Tibial nerve (tissue), 4 donors: ENCODE measurements around the gene NETO2. TPM values are rescaled to one million over a fixed set of nuclear protein-coding genes. Genes with fewer than 3 reads are reported as not detected.

Experiments used
- DNase-seq, 2 donors: peaks; one replicate each; pipeline ENCODE4 v3.0.0-alpha.2; 2019; ENCODE audit warnings: low spot score in 2 of 2
- H3K27ac ChIP-seq, 4 donors: fragments of 200-600 bp; sonication (generic) in 3 of 4; one replicate each; pipeline ENCODE4 v1.5.1; 2017 to 2019; ENCODE audit warnings: mild to moderate bottlenecking in 1 of 4
- H3K27me3 ChIP-seq, 2 donors: fragments of 200-600 bp; sonication (generic) in 1 of 2; one replicate each; pipeline versions ENCODE4 v1.5.1 to v1.6.0; 2017 to 2019
- H3K36me3 ChIP-seq, 3 donors: fragments of 200-600 bp; sonication (generic); one replicate each; pipeline ENCODE4 v1.5.1; 2018 to 2019
- H3K4me1 ChIP-seq, 4 donors: fragments of 200-600 bp; sonication (generic) in 3 of 4; one replicate each; pipeline ENCODE4 v1.5.1; 2017 to 2019
- H3K4me3 ChIP-seq, 4 donors: fragments of 200-600 bp; sonication (generic) in 3 of 4; one replicate each; pipeline ENCODE4 v1.5.1; 2017 to 2019; ENCODE audit warnings: mild to moderate bottlenecking in 1 of 4, moderate library complexity in 1 of 4
- H3K9me3 ChIP-seq, 4 donors: fragments of 200-600 bp; sonication (generic) in 3 of 4; one replicate each; pipeline ENCODE4 v1.5.1; 2017 to 2019
- EP300 ChIP-seq, 2 donors: sonication (generic); formaldehyde crosslinking; IDR thresholded peaks; one replicate each; pipeline ENCODE4 v1.6.1; 2017; ENCODE audit warnings: antibody characterized with exemption in 2 of 2, mild to moderate bottlenecking in 1 of 2
- POLR2A ChIP-seq, 2 donors: fragments of 450-650 bp; IDR thresholded peaks; one replicate each; pipeline ENCODE4 v1.6.1; 2017; ENCODE audit warnings: antibody characterized with exemption in 2 of 2, mild to moderate bottlenecking in 2 of 2, moderate library complexity in 2 of 2
- WGBS, 2 donors: methylation state at CpG; one replicate each; pipeline ENCODE4 v1.1.5; 2018; 5-methylcytosine and 5-hydroxymethylcytosine counted together
- total RNA-seq, 4 donors: library from RNA; depleted of rRNA; stranded (reverse); fragments of >200 nt; gene quantifications; one replicate each; pipeline ENCODE4 v1.1.0, GENCODE V29; 2016
- TF ChIP-seq, protein P1 (sequence below), 5 experiments: fragments of 200-600 bp in 3 of 5; fragments of 450-650 bp in 2 of 5; sonication (generic) in 3 of 5; IDR thresholded peaks; one replicate each; pipeline ENCODE4 v1.5.1; 2016 to 2019; ENCODE audit warnings: antibody characterized with exemption in 5 of 5, mild to moderate bottlenecking in 3 of 5, moderate library complexity in 2 of 5

The NETO2 gene
- total RNA-seq, 4 donors from 2014 or later, result 0.63 to 3.3 (median 0.72) TPM

DNA sequence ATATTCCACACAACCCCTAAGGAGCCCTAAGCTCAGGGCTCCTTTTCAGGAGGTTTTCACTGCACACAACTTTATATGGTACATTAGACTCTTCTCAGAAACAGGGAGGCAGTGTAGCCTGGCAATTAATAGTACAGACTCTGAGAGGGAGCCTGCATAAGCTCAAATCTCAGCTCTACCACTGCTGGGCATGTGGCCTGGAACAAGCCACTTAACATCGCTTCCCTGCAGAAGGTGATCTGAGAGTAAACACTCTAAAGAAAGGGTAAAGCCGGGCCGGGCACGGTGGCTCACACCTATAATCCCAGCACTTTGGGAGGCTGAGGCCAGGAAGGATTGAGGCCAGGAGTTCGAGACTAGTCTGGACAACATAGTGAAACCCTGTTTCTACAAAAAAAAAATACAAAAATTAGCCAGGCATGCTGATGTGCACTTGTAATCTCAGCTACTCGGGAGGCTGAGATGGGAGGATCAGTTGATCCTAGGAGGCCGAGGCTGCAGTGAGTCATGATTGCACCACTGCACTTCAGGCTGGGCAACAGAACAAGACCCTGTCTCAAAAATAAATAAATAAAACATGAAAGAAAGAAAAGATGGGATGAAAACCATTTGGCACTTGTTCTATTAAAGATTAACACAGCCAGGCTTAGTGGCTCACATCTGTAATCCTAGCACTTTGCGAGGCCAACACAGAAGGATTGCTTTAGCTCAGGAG, 99.6 kb downstream of the NETO2 start:
- no peak overlapping the region for H3K4me3 ChIP-seq
- no peaks in the 10 kb centered on the region for H3K27me3 ChIP-seq
- no peaks in the 10 kb centered on the region for H3K4me1 ChIP-seq
- 96 to 98% methylated on average over 8 of the region's 8 CpGs for WGBS, 2 donors
- no peaks in the 10 kb centered on the region for H3K9me3 ChIP-seq
- H3K36me3 ChIP-seq, result no peaks in the 10 kb centered on the region
- TF ChIP-seq POLR2A (IDR thresholded peaks at IDR 0.05) (no peak), EP300 (IDR thresholded peaks at IDR 0.05) (no peak)
- TF ChIP-seq, protein P1, sequence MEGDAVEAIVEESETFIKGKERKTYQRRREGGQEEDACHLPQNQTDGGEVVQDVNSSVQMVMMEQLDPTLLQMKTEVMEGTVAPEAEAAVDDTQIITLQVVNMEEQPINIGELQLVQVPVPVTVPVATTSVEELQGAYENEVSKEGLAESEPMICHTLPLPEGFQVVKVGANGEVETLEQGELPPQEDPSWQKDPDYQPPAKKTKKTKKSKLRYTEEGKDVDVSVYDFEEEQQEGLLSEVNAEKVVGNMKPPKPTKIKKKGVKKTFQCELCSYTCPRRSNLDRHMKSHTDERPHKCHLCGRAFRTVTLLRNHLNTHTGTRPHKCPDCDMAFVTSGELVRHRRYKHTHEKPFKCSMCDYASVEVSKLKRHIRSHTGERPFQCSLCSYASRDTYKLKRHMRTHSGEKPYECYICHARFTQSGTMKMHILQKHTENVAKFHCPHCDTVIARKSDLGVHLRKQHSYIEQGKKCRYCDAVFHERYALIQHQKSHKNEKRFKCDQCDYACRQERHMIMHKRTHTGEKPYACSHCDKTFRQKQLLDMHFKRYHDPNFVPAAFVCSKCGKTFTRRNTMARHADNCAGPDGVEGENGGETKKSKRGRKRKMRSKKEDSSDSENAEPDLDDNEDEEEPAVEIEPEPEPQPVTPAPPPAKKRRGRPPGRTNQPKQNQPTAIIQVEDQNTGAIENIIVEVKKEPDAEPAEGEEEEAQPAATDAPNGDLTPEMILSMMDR (IDR thresholded peaks at IDR 0.05), result no peak
- DNase-seq, result no peak
- no peak overlapping the region for H3K27ac ChIP-seq

DNA sequence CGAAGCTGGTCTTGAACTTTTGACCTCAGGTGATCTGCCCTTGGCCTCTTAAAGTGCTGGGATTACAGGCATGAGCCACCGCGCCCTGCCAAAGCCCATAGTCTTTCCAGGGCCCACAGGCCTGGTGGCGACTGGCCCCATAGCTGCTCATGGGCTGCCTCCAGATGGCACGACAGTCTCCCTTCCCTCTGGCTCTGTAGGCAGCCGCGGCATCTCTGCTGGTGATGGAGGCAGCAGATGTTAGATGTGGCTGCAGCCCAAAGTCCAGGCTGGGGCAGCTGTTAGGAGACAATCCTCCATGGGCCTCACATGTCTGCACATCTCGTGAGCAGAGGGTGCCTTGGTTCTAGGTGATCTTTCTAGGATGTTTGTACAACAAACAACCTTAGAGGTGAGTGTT, 100.5 kb downstream of the NETO2 start:
- Histone ChIP-seq H3K36me3 (no peaks in the 10 kb centered on the region), H3K27me3 (no peaks in the 10 kb centered on the region), H3K4me1 (peaks cover 0 to 3% (median 0%) of the 10 kb centered on the region in 4 donors), H3K9me3 (no peaks in the 10 kb centered on the region), H3K27ac (no peak overlapping the region), H3K4me3 (no peak overlapping the region)
- TF ChIP-seq EP300 (IDR thresholded peaks at IDR 0.05) (no peak), POLR2A (IDR thresholded peaks at IDR 0.05) (no peak)
- TF ChIP-seq, protein P1 (IDR thresholded peaks at IDR 0.05), result no peak
- WGBS, 2 donors, result 89 to 97% methylated on average over 6 to 8 of the region's 8 CpGs
- no peak for DNase-seq

DNA sequence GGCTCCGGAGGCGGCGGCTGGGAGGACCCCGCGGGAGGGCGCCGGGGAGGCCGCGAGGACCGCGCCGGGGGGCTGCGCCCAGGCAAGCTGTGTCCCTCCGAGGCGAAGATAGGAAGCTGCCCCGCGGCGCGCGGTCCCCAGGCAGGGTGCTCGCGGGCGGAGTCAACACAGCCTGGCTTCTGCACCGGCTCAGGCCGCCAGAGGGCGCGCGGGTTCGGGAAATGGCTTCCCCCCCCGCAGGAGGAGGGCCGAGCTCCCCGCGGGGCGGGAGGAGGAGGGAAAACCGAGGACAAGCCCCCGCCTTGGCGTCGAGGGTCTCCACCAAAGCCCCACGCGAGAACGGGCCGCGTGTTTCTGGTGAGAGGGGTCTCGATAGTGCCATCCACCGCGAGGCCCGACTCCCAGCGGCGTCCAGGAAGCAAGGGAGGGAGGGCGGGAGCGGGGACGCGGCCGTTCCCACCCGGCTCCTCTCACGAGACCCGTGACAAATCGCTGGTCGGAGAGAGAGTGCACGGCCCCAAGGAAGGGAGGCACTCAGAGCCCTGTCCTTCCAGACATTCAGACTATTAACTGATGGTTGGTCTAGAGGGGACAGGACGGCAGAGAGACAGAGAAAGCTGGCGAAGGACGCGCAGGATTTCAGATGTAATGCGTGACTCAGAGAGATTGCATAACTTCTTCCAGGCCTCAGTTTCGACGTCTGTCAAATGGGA, 105.8 kb downstream of the NETO2 start:
- H3K36me3 ChIP-seq, result no peaks in the 10 kb centered on the region
- H3K27ac ChIP-seq, result peak overlapping the region in 3 of 4 donors; percentile 1 to 72 (median 52)
- H3K9me3 ChIP-seq, result no peaks in the 10 kb centered on the region
- 7 to 14% methylated on average over 28 to 42 of the region's 67 CpGs for WGBS, 2 donors
- H3K4me3 ChIP-seq, result peak overlapping the region; percentile 38 to 81 (median 56)
- H3K27me3 ChIP-seq, result no peaks in the 10 kb centered on the region
- peak; percentile 85 to 96 for DNase-seq
- TF ChIP-seq EP300 (IDR thresholded peaks at IDR 0.05), result no peak
- TF ChIP-seq, protein P1 (IDR thresholded peaks at IDR 0.05), result peak; percentile 91 to 98 (median 96)
- peaks cover 0 to 6% (median 0%) of the 10 kb centered on the region in 4 donors for H3K4me1 ChIP-seq

DNA sequence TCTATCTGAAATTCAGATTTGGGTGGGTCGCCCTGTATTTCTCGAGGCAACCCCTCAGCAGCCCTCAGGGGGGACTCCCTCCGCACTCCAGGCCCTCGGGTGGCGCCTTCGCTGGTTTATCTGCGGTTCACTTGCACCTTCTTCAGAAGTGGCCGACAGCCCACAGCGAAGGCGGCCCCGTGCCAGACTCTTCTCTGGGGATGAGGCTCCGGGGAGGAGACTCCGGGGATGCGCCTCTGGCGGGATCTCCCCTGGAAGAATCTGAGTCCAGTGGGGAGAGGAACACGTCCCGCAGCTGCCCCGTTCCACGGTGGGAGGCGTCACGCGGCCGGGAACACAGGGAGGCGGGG, 106.4 kb downstream of the NETO2 start:
- Histone ChIP-seq H3K9me3 (no peaks in the 10 kb centered on the region), H3K27me3 (no peaks in the 10 kb centered on the region), H3K4me3 (peak overlapping the region; percentile 38 to 81 (median 56)), H3K36me3 (no peaks in the 10 kb centered on the region), H3K27ac (peak overlapping the region in 3 of 4 donors; percentile 1 to 72 (median 52)), H3K4me1 (peaks cover 0 to 6% (median 0%) of the 10 kb centered on the region in 4 donors)
- no peak for DNase-seq
- TF ChIP-seq, protein P1 (IDR thresholded peaks at IDR 0.05), result no peak
- TF ChIP-seq EP300 (IDR thresholded peaks at IDR 0.05) (no peak), POLR2A (IDR thresholded peaks at IDR 0.05) (no peak)
- WGBS, 2 donors, result 10 to 14% methylated on average over 16 to 23 of the region's 24 CpGs

DNA sequence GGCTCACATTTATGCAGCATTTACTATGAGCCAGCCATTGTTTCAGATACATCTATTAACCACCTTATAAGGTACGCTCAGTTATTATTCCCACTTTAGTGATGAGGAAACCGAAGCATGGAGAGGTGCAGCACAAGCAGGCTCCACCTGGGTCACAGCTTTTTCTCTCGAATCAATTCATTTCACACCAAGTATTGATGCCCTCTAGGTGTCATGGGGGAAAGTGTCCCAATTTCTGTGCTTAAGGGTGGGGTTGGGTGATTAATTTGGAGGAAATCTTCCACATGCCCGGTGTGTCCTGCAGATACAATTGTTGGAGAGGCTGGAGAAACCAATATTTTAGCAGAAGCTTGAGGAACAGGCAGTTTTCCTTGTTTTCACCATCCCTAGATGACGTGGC, 107.5 kb downstream of the NETO2 start:
- H3K4me1 ChIP-seq, result peaks cover 0 to 6% (median 0%) of the 10 kb centered on the region in 4 donors
- H3K9me3 ChIP-seq, result no peaks in the 10 kb centered on the region
- no peak overlapping the region for H3K27ac ChIP-seq
- no peaks in the 10 kb centered on the region for H3K27me3 ChIP-seq
- TF ChIP-seq EP300 (IDR thresholded peaks at IDR 0.05) (no peak), POLR2A (IDR thresholded peaks at IDR 0.05) (no peak)
- TF ChIP-seq, protein P1 (IDR thresholded peaks at IDR 0.05), result no peak
- DNase-seq, result no peak
- no peak overlapping the region for H3K4me3 ChIP-seq
- H3K36me3 ChIP-seq, result no peaks in the 10 kb centered on the region
- whole genome bisulfite sequencing, 2 donors, result 87 to 91% methylated on average over 5 of the region's 5 CpGs
